IMR-90 (cell line): ENCODE data around the gene SERPINB2. TPM values are rescaled to one million over a fixed set of nuclear protein-coding genes. Genes with fewer than 3 reads are reported as not detected.
A peak's percentile ranks its signal among the peaks of the same experiment; 100 is the strongest.

Source experiments
- ATAC-seq: fragments of 200-7000 bp; cut with Tn5 transposase; 2 replicates; pipeline ENCODE4 v1.9.1; 2020; ENCODE audit warnings: low read depth, mild to moderate bottlenecking, moderate library complexity
- BruUV-seq: library from RNA; stranded (reverse); fragments of 400-500 nt; replicated peaks from 2 replicates; lab custom pipeline; 2021; lab: Mats Ljungman, UMichigan
- CTCF ChIA-PET: fragments of 300-600 bp; formaldehyde crosslinking; extraction: SDS; loops from one replicate; lab custom pipeline; 2021; ENCODE audit warnings: antibody characterized with exemption; lab: Yijun Ruan, JAX
- POLR2A ChIA-PET: fragments of 300-600 bp; sonication (Branson Sonifier 250); formaldehyde crosslinking; loops from one replicate; lab custom pipeline; 2022; ENCODE audit warnings: antibody characterized with exemption; ENCODE audit not compliant: unreplicated experiment; lab: Charles Lee
- DNase-seq: peaks from one replicate; pipeline ENCODE4 v3.0.0; 2013
- H2AFZ ChIP-seq: replicated peaks from 2 replicates; pipeline ENCODE3; 2013; ENCODE audit warnings: low read length, mild to moderate bottlenecking; ENCODE audit not compliant: poor library complexity
- H2AK5ac ChIP-seq: 2 replicates; pipeline ENCODE4 v1.6.1; 2013; ENCODE audit warnings: low read depth, low read length, inconsistent platforms
- H2AK9ac ChIP-seq: replicated peaks from 2 replicates; pipeline ENCODE3; 2013; ENCODE audit warnings: mild to moderate bottlenecking, low read depth, low read length, moderate library complexity; ENCODE audit not compliant: poor library complexity
- H2BK120ac ChIP-seq: 2 replicates; pipeline ENCODE4 v1.6.1; 2013; ENCODE audit warnings: low read depth, low read length, inconsistent platforms
- H2BK15ac ChIP-seq: 3 replicates; pipeline ENCODE4 v1.6.1; 2013; ENCODE audit warnings: low read depth, low read length, inconsistent platforms
- H2BK20ac ChIP-seq: 2 replicates; pipeline ENCODE4 v1.6.1; 2013; ENCODE audit warnings: low read depth, mild to moderate bottlenecking, inconsistent platforms, low read length, moderate library complexity
- H2BK5ac ChIP-seq: 2 replicates; pipeline ENCODE4 v1.6.1; 2013; ENCODE audit warnings: mild to moderate bottlenecking, low read depth, low read length, inconsistent platforms; ENCODE audit not compliant: poor library complexity, severe bottlenecking
- H3K14ac ChIP-seq: replicated peaks from 2 replicates; pipeline ENCODE4 v1.6.1; 2013; ENCODE audit warnings: low read depth, low read length, inconsistent platforms
- H3K18ac ChIP-seq: 2 replicates; pipeline ENCODE4 v1.6.1; 2013; ENCODE audit warnings: low read depth, low read length, control low read depth
- H3K23ac ChIP-seq: 2 replicates; pipeline ENCODE4 v1.6.1; 2013; ENCODE audit warnings: low read depth, low read length, inconsistent platforms
- H3K27ac ChIP-seq: 2 replicates; pipeline ENCODE4 v1.5.1; 2013; ENCODE audit warnings: mild to moderate bottlenecking, control low read depth, low read length; ENCODE audit not compliant: insufficient read depth
- H3K27me3 ChIP-seq: 2 replicates; pipeline ENCODE4 v1.6.1; 2013; ENCODE audit warnings: low read length; ENCODE audit not compliant: control insufficient read depth, insufficient read depth
- H3K36me3 ChIP-seq: 2 replicates; pipeline ENCODE4 v1.6.1; 2013; ENCODE audit warnings: low read length, mixed read lengths; ENCODE audit not compliant: control insufficient read depth, insufficient read depth
- H3K4ac ChIP-seq: 2 replicates; pipeline ENCODE4 v1.6.1; 2013; ENCODE audit warnings: low read depth, low read length, inconsistent platforms
- H3K4me1 ChIP-seq: 2 replicates; pipeline ENCODE4 v1.6.1; 2013; ENCODE audit warnings: low read length, mixed read lengths; ENCODE audit not compliant: control insufficient read depth, insufficient read depth
- H3K4me2 ChIP-seq: 2 replicates; pipeline ENCODE4 v1.6.1; 2013; ENCODE audit warnings: low read depth, mild to moderate bottlenecking, control low read depth, low read length, moderate library complexity
- H3K4me3 ChIP-seq: 2 replicates; pipeline ENCODE4 v1.5.1; 2013; ENCODE audit warnings: low read depth, mild to moderate bottlenecking, control low read depth, low read length, moderate library complexity; ENCODE audit not compliant: insufficient read depth
- H3K56ac ChIP-seq: 2 replicates; pipeline ENCODE4 v1.6.1; 2013; ENCODE audit warnings: low read length, inconsistent platforms; ENCODE audit not compliant: insufficient read depth; ENCODE audit errors: extremely low read depth
- H3K79me1 ChIP-seq, 2 experiments: 2 replicates each; pipeline ENCODE4 v1.6.1; 2013; ENCODE audit warnings: low read length in 2 of 2, inconsistent platforms in 1 of 2, low read depth in 1 of 2
- H3K9ac ChIP-seq: 2 replicates; pipeline ENCODE4 v1.6.1; 2013; ENCODE audit warnings: low read depth, low read length, control low read depth
- H3K9me1 ChIP-seq: 2 replicates; pipeline ENCODE4 v1.6.1; 2013; ENCODE audit warnings: low read length, inconsistent platforms; ENCODE audit not compliant: insufficient read depth
- H3K9me3 ChIP-seq: 2 replicates; pipeline ENCODE4 v1.6.1; 2013; ENCODE audit warnings: low read length; ENCODE audit not compliant: control insufficient read depth, insufficient read depth
- H4K20me1 ChIP-seq: 2 replicates; pipeline ENCODE4 v1.6.1; 2013; ENCODE audit warnings: low read length, inconsistent platforms; ENCODE audit not compliant: insufficient read depth
- H4K5ac ChIP-seq: 2 replicates; pipeline ENCODE4 v1.6.1; 2013; ENCODE audit warnings: mild to moderate bottlenecking, low read depth, low read length, control low read depth
- H4K8ac ChIP-seq, 2 experiments: 2 replicates each; pipeline ENCODE4 v1.6.1; 2013; ENCODE audit warnings: low read depth in 2 of 2, low read length in 2 of 2, control low read depth in 1 of 2, inconsistent platforms in 1 of 2
- H4K91ac ChIP-seq: 2 replicates; pipeline ENCODE4 v1.6.1; 2013; ENCODE audit warnings: low read depth, low read length, inconsistent platforms; ENCODE audit not compliant: insufficient read depth
- RFX5 ChIP-seq: IDR thresholded peaks from 2 replicates; pipeline ENCODE4 v1.8.0; 2012; ENCODE audit warnings: low read depth, mild to moderate bottlenecking, low read length, moderate library complexity
- WGBS, 2 experiments: methylation state at CpG; one replicate each; pipeline versions ENCODE4 v1.1.5 to v1.1.7; 2013; ENCODE audit warnings: missing lambda C conversion rate in 2 of 2; ENCODE audit not compliant: insufficient read length in 1 of 2; ENCODE audit errors: extremely low coverage in 2 of 2; 5-methylcytosine and 5-hydroxymethylcytosine counted together
- dilution Hi-C: fragments of 300-500 bp; cut with HindIII; formaldehyde crosslinking; loops from one replicate; pipeline ENCODE4 v1.14.3; 2018; ENCODE audit warnings: low sequenced_read_pairs; ENCODE audit not compliant: unreplicated experiment
- in situ Hi-C: fragments of 300-500 bp; cut with MboI; formaldehyde crosslinking; loops from 3 replicates; pipeline ENCODE4 v1.14.3; 2019; ENCODE audit warnings: low sequenced_read_pairs, inconsistent platforms, mixed read lengths
- intact Hi-C: fragments of 100-400 bp; cut with micrococcal nuclease; formaldehyde crosslinking; loops from 2 replicates; pipeline ENCODE4 v1.10.0; 2022
- polyA plus RNA-seq, 3 experiments: library from polyadenylated mRNA; depleted of rRNA; stranded (reverse); fragments of >200 nt; gene quantifications; 2 replicates each; pipeline ENCODE4 v1.2.3, GENCODE V29; 2012; ENCODE audit warnings: low replicate concordance in 1 of 3
- total RNA-seq: library from RNA; depleted of rRNA; stranded (reverse); fragments of >200 nt; gene quantifications from 2 replicates; pipeline ENCODE4 v1.2.3, GENCODE V29; 2012
- TF ChIP-seq, protein P1 (sequence below): conservative IDR thresholded peaks from 2 replicates; pipeline ENCODE4 v1.5.1; 2012; ENCODE audit warnings: mild to moderate bottlenecking, low read depth, low read length, improper control_type of control experiment
- TF ChIP-seq, protein P2 (sequence below): fragments of 150-350 bp; IDR thresholded peaks from 2 replicates; pipeline ENCODE4 v1.6.1; 2016; ENCODE audit warnings: low read depth, mild to moderate bottlenecking, low read length, moderate library complexity, borderline replicate concordance

SERPINB2 gene
- total and polyA plus RNA-seq, 2 of the 4 experiments (the other 2 are of a cell fraction), result 32.1 to 43.0 TPM

DNA sequence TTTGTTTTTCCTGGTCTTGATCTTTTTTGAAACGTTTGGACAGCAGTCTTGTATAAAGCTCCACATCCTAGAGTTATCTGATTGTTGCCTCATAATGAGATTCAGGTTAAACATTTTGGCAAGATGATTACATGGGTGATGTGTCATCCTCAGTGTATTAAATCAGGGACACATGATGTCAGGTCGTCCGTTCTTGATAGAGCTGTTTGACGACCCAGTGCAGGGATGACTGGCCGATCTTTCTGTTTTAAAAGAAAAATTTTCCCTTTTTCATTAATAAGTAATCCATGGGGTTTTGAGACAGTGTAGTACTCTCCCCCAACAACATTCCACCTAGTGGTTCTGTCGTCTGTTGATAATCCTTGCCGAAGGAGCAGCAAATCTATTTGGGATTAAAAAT, 44.5 kb upstream of the SERPINB2 start:
- H3K23ac ChIP-seq, result no peak overlapping the region
- H2BK15ac ChIP-seq, result no peak overlapping the region
- intact Hi-C loops, result loop anchor here (2.0 to 10.0 kb wide), 3 partner anchors 91 to 828 kb away; no protein-coding TSS in a partner anchor
- no peaks in the 10 kb centered on the region for H3K36me3 ChIP-seq
- H3K9me3 ChIP-seq, result no peaks in the 10 kb centered on the region
- H2BK120ac ChIP-seq, result peak overlapping the region; percentile 56; the same call in 1 of the 2 replicates
- H3K27ac ChIP-seq, result no peak overlapping the region
- no peak overlapping the region for H4K8ac ChIP-seq
- H3K18ac ChIP-seq, result no peak overlapping the region
- no peak overlapping the region for H2AFZ ChIP-seq
- no peak for ATAC-seq
- no peak overlapping the region; the same call in 1 of the 2 replicates for H3K14ac ChIP-seq
- no peak overlapping the region for H4K91ac ChIP-seq
- H4K20me1 ChIP-seq, result no peaks in the 10 kb centered on the region
- DNase-seq, result no peak
- H2BK20ac ChIP-seq, result peak overlapping the region; percentile 58; the same call in 1 of the 2 replicates
- in situ Hi-C loops, result no loop called here
- H4K5ac ChIP-seq, result no peak overlapping the region
- H3K4me1 ChIP-seq, result no peaks in the 10 kb centered on the region
- H2AK5ac ChIP-seq, result no peak overlapping the region
- TF ChIP-seq, protein P1, sequence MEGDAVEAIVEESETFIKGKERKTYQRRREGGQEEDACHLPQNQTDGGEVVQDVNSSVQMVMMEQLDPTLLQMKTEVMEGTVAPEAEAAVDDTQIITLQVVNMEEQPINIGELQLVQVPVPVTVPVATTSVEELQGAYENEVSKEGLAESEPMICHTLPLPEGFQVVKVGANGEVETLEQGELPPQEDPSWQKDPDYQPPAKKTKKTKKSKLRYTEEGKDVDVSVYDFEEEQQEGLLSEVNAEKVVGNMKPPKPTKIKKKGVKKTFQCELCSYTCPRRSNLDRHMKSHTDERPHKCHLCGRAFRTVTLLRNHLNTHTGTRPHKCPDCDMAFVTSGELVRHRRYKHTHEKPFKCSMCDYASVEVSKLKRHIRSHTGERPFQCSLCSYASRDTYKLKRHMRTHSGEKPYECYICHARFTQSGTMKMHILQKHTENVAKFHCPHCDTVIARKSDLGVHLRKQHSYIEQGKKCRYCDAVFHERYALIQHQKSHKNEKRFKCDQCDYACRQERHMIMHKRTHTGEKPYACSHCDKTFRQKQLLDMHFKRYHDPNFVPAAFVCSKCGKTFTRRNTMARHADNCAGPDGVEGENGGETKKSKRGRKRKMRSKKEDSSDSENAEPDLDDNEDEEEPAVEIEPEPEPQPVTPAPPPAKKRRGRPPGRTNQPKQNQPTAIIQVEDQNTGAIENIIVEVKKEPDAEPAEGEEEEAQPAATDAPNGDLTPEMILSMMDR, result no peak
- TF ChIP-seq, protein P2, sequence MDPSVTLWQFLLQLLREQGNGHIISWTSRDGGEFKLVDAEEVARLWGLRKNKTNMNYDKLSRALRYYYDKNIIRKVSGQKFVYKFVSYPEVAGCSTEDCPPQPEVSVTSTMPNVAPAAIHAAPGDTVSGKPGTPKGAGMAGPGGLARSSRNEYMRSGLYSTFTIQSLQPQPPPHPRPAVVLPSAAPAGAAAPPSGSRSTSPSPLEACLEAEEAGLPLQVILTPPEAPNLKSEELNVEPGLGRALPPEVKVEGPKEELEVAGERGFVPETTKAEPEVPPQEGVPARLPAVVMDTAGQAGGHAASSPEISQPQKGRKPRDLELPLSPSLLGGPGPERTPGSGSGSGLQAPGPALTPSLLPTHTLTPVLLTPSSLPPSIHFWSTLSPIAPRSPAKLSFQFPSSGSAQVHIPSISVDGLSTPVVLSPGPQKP, result no peak
- TF ChIP-seq RFX5, result no peak
- H3K4me3 ChIP-seq, result no peak overlapping the region
- POLR2A ChIA-PET, result interaction anchor here (0.6 kb wide), 1 partner anchor 321 kb away, joined by 4 read pairs; no protein-coding TSS in a partner anchor
- H3K27me3 ChIP-seq, result no peaks in the 10 kb centered on the region
- no CpG with 5 or more reads among the region's 7 CpGs for WGBS, 2 experiments
- H3K9ac ChIP-seq, result no peak overlapping the region
- no peaks in the 10 kb centered on the region for H3K79me1 ChIP-seq
- CTCF ChIA-PET, result interaction anchor here (0.5 to 3.6 kb wide), 7 partner anchors 95 to 328 kb away, joined by 3 to 22 read pairs (median 5); no protein-coding TSS in a partner anchor
- H3K9me1 ChIP-seq, result no peaks in the 10 kb centered on the region
- H2AK9ac ChIP-seq, result peak overlapping the region; percentile 48
- H2BK5ac ChIP-seq, result no peak overlapping the region
- no peak overlapping the region for H3K4ac ChIP-seq
- dilution Hi-C loops, result no loop called here
- no peak overlapping the region for H3K4me2 ChIP-seq
- BruUV-seq, result no TSS peak
- no peak overlapping the region for H3K56ac ChIP-seq
